Measurements from ENCODE around the gene CEMIP2.

GRCh38 chr9:71683598-71684235, 84.6 kb downstream of the CEMIP2 start:
- TF ChIP-seq CTCF (IDR thresholded peaks at IDR 0.05; ENCODE audit: insufficient read depth, low read length, poor library complexity, severe bottlenecking) (no peak), EZH2phosphoT487 (conservative IDR thresholded peaks at IDR 0.05; ENCODE audit: low read length) (no peak)

Measured in SU-DHL-6 (cell line).